Measurements from ENCODE around the gene TMEM107. TPM values are rescaled to one million over a fixed set of nuclear protein-coding genes. Genes with fewer than 3 reads are reported as not detected.

The TMEM107 gene
- total RNA-seq, 1 donor from 2014 or later: 24.6 TPM

DNA sequence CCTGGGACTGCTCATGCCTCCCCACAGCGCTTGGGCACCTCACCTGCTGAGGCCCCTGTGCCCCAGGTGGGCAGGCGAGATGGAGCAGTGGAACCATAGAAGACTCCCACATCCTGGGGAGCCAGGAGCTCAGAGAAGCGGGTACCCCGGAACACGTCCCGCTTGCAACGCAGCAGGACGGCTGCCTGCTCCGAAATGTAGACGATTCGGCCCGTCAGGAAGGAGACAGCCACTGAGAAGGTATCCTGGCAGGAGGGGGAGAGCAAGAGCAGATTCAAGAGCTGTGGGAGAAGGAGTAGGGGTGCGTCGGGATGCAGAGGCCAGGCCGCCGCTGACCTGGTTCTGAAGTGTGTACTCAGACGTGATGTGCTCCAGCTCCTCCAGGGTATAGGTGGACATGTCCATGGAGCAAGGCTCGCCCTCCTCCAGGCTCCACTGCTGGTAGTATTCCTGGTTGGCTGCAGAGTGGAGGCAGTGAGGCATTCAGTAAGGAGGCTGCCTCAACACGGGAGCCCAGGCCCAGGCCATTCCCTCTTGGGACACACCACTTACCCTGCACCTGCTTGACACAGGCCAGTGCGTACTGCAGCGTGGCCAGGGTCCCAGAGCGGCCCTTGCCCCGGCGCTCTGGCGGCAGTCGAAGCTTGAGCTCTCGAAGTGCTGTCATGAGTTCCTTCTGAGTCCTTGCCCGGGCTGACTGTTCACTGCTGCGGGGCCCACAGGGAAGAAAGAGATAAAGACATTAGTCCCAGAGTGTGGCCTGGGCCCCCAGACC lies 26.6 kb downstream of the TMEM107 start:
- no peak overlapping the region for H3K4me3 Mint-ChIP-seq (ENCODE audit: low read depth)
- H3K27me3 Mint-ChIP-seq: no peaks in the 10 kb centered on the region
- H3K27ac Mint-ChIP-seq: no peak overlapping the region
- TF ChIP-seq, protein P1, sequence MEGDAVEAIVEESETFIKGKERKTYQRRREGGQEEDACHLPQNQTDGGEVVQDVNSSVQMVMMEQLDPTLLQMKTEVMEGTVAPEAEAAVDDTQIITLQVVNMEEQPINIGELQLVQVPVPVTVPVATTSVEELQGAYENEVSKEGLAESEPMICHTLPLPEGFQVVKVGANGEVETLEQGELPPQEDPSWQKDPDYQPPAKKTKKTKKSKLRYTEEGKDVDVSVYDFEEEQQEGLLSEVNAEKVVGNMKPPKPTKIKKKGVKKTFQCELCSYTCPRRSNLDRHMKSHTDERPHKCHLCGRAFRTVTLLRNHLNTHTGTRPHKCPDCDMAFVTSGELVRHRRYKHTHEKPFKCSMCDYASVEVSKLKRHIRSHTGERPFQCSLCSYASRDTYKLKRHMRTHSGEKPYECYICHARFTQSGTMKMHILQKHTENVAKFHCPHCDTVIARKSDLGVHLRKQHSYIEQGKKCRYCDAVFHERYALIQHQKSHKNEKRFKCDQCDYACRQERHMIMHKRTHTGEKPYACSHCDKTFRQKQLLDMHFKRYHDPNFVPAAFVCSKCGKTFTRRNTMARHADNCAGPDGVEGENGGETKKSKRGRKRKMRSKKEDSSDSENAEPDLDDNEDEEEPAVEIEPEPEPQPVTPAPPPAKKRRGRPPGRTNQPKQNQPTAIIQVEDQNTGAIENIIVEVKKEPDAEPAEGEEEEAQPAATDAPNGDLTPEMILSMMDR (IDR thresholded peaks at IDR 0.05; ENCODE audit: unreplicated experiment): no peak
- peaks cover 13% of the 10 kb centered on the region for H3K4me1 Mint-ChIP-seq (ENCODE audit: low read depth)
- H3K9me3 Mint-ChIP-seq (ENCODE audit: low read depth): no peaks in the 10 kb centered on the region
- DNase-seq (ENCODE audit: low spot score, unreplicated experiment): no peak
- H3K36me3 Mint-ChIP-seq (ENCODE audit: insufficient read depth): peaks cover 12% of the 10 kb centered on the region

DNA sequence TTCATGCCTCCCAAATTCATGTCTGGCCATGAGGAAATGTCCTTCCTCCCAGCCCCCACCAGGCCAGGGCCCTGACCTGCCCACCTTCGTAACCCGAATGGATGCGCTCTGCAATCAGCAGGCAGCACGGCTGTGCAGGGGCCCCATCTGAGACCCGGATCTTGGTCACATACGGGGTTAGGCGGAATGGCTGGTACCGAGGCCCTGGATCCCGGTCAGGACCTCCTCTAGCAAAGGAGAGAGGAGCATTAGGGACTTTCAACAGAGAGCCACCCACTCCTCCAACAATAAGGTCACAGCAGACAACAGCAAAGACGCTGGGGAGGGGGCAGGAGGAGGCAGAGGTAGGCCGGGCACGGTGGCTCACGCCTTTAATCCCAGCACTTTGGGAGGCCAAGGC lies 27.6 kb downstream of the TMEM107 start:
- H3K9me3 Mint-ChIP-seq (ENCODE audit: low read depth): no peaks in the 10 kb centered on the region
- H3K27ac Mint-ChIP-seq: no peak overlapping the region
- TF ChIP-seq, protein P1 (IDR thresholded peaks at IDR 0.05; ENCODE audit: unreplicated experiment): no peak
- H3K27me3 Mint-ChIP-seq: no peaks in the 10 kb centered on the region
- H3K36me3 Mint-ChIP-seq (ENCODE audit: insufficient read depth): peaks cover 16% of the 10 kb centered on the region
- peaks cover 8% of the 10 kb centered on the region for H3K4me1 Mint-ChIP-seq (ENCODE audit: low read depth)
- DNase-seq (ENCODE audit: low spot score, unreplicated experiment): no peak
- H3K4me3 Mint-ChIP-seq (ENCODE audit: low read depth): no peak overlapping the region

DNA sequence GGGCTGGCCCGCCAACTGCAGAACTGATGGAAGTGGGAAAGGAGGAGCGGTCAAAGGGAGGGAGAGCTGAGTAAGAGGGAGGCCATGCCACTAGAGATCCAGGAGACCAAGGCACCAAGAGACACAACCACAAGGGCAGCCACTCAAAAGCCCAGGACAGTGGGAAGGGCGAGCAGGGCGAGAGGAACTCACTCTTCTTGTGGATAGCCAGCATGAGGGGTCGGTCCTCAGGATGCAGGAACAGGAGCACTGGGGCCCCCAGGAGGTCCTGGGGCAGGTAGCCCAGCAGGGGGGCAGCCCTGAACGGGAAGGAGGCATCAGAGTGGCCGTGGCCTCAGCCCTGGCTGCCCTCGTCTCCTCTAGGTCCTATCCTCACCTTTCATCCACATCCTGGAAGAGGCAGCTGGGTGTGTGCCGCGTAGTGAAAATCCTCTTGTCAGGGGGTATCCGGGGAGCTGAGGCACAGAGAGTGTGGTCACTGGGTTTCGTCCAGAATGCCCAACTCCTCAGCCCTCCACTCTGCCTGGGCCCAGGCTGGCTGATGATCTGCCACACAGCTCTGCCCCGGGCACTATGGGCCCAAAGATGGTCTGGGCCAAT lies 28.3 kb downstream of the TMEM107 start:
- no peak overlapping the region for H3K4me3 Mint-ChIP-seq (ENCODE audit: low read depth)
- peaks cover 16% of the 10 kb centered on the region for H3K36me3 Mint-ChIP-seq (ENCODE audit: insufficient read depth)

GRCh38 chr17:8147141-8147804 lies 28.9 kb downstream of the TMEM107 start:
- no peaks in the 10 kb centered on the region for H3K27me3 Mint-ChIP-seq
- H3K27ac Mint-ChIP-seq: peak overlapping the region; percentile 29
- TF ChIP-seq, protein P1 (IDR thresholded peaks at IDR 0.05; ENCODE audit: unreplicated experiment): no peak
- peaks cover 19% of the 10 kb centered on the region for H3K36me3 Mint-ChIP-seq (ENCODE audit: insufficient read depth)
- no peaks in the 10 kb centered on the region for H3K9me3 Mint-ChIP-seq (ENCODE audit: low read depth)
- DNase-seq (ENCODE audit: low spot score, unreplicated experiment): no peak
- no peak overlapping the region for H3K4me3 Mint-ChIP-seq (ENCODE audit: low read depth)
- peaks cover 1% of the 10 kb centered on the region for H3K4me1 Mint-ChIP-seq (ENCODE audit: low read depth)

More for the DNA sequence above, 28.3 kb downstream of the TMEM107 start:
- Mint-ChIP-seq H3K9me3 (ENCODE audit: low read depth) (no peaks in the 10 kb centered on the region), H3K27ac (no peak overlapping the region), H3K4me1 (ENCODE audit: low read depth) (peaks cover 2% of the 10 kb centered on the region), H3K27me3 (no peaks in the 10 kb centered on the region)
- DNase-seq (ENCODE audit: low spot score, unreplicated experiment): no peak
- TF ChIP-seq, protein P1 (IDR thresholded peaks at IDR 0.05; ENCODE audit: unreplicated experiment): no peak

- peaks cover 20% of the 10 kb centered on the region for H3K36me3 Mint-ChIP-seq (ENCODE audit: insufficient read depth)
- peak overlapping the region; percentile 29 for H3K27ac Mint-ChIP-seq
- DNase-seq (ENCODE audit: low spot score, unreplicated experiment): no peak
Observed at GRCh38 chr17:8146381-8147140, 29.6 kb downstream of the TMEM107 start.

More at GRCh38 chr17:8146381-8147140, 29.6 kb downstream of the TMEM107 start:
- Mint-ChIP-seq H3K4me1 (ENCODE audit: low read depth) (no peaks in the 10 kb centered on the region), H3K27me3 (no peaks in the 10 kb centered on the region), H3K9me3 (ENCODE audit: low read depth) (no peaks in the 10 kb centered on the region), H3K4me3 (ENCODE audit: low read depth) (no peak overlapping the region)
- TF ChIP-seq, protein P1 (IDR thresholded peaks at IDR 0.05; ENCODE audit: unreplicated experiment): no peak

All from progenitor cell of endocrine pancreas (in vitro differentiated cells).